GM19438 (cell line): ENCODE results near the gene SH3RF1.
"Not testable (repeated sequence)": the region's sequence is repeated elsewhere in the genome, so short reads cannot be mapped to it uniquely, and the experiment has no call there.

Source experiments
- ATAC-seq: cut with Tn5 transposase; IDR thresholded peaks from one replicate; pipeline ENCODE4 v1.9.1; 2021; ENCODE audit warnings: low read depth; ENCODE audit not compliant: unreplicated experiment

SH3RF1 gene

DNA sequence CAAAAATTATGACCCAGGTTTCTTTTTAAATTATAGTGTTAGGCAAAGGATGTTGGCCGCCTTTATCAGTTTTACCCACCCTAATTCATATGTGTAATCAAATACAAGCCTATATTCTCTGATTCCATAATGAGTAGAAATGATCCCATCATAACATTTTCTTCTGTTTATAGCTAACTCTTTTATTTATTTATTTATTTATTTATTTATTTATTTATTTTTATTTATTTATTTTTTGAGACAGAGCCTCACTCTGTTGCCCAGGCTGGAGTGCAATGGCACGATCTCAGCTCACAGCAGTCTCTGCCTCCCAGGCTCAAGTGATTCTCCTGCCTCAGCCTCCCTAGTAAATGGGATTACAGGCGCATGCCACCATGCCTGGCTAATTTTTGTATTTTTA lies 7.1 kb upstream of the SH3RF1 start:
- not testable (repeated sequence) for ATAC-seq

DNA sequence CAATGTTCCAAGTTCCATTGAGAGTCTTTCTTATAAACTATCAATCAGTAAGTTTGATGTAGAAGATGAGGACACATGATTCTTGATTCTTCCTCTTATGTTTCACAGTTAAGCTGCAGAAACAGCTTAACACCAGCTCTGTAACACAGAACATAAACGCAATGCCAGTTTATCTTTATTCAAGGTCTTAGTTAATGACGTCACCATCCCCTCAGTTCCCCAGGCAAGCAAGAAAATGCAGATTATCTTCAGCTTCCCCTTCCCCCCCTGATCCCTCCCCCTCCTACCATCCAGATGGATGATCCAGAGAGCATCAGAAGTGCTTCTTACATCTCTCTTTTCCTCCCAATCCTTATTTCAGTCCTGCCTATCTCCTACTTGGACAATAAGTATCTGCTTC lies 4.4 kb upstream of the SH3RF1 start:
- no peak for ATAC-seq

DNA sequence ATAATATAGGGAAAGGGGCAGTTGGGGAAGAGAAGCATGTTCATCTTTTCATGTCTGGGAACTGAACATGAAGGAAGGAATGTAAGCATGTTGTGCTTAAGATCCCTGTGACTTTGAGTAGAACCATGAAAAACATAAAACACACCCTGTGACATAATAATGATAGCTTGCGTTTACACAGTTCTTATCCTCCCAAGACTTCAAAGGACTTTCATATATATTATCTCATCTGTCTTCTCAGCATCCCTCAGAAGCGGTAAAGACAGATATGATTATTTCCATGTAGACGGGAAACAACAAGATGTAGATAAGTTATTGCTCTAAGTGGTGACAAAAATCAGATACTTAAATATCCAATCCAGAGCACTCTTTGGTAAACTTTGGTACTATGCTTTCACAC lies 3.3 kb upstream of the SH3RF1 start:
- ATAC-seq, result no peak

DNA sequence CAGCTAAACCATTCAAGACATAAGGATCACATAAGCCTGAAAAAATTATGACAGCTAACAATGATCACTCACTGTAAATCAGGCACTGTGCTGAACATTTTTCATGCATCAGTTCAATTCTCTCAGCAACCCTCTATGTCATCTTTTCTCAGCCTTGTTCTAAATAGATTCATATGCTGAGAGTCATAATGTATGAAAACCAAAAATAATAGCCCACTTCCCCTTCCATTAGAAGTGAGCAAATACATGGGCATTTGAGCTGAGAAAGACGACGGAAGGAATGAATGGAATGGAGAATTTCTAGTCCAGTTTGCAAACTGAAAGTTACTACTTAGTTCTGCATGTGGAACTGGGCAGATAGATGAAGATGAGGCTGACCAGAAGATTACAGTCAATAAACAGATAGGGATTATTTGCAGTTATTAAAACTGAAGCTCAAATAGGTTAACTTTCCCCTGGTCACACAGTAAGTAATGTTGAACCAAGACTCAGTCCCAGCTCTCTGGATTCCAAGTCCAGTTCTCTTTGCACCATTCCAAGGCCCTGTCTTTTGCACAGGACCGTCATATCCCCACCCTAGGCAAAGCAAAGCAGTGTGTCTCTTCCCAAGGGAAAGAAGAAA lies 1.6 kb upstream of the SH3RF1 start:
- ATAC-seq, result no peak

DNA sequence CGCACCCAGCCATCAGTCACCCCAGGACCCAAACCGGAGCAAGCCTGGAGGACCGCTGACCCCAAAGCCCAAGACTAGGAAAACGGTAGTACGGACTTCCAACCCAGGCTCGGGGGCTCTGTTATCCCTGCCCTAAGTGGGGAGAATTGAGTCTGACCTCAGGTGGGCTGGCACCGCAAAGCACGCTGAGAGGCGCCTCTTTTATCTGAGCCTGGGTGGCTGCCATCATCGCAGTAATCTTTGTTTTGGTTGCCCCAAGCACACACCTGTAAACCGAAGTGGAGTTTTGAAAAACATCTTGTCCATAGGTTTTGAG lies 894 bp upstream of the SH3RF1 start:
- ATAC-seq, result no peak

DNA sequence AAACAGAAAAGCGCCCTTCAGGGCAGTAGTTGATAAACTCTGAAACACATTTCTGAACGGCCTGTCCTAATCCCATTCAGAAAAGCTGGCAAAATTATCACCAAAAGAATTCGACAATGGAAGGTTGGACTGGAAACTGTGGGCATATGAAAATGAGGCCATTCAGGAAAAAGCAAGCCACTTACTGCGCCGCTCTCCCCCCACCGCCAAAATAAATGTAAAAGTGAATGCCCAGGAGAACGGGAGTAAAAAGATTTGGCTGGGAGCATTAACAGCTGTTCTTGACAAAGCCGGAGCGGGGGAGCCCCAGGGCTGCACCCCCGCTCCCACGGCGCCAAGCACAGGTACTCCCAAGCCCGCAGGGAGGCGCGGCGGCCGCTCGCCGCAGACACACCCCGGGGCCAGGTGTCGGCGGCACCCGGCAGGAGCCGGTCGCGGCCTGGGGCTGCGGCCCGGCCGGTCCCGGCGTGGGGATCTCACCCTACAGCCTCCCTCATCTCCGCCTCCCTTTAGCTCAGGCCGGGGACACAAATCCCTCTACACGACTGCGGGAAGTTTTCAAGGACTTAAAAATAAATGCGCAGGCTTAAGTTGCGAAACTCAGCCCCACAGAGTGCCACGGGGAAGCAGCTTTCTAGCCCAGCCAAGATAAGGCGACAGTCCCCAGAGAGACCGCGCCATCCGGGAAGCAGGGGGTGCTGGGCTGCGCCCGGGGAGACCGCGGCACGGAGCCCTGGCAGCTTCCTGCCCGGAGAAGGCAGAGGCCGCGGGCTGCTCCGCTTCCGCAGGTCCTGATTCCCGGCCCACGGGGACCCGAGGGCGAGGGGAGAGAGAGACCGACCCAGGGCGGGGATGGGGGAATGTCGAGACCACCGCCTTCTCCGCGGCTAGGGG lies 593 bp downstream of the SH3RF1 start:
- peak; percentile 50 for ATAC-seq

DNA sequence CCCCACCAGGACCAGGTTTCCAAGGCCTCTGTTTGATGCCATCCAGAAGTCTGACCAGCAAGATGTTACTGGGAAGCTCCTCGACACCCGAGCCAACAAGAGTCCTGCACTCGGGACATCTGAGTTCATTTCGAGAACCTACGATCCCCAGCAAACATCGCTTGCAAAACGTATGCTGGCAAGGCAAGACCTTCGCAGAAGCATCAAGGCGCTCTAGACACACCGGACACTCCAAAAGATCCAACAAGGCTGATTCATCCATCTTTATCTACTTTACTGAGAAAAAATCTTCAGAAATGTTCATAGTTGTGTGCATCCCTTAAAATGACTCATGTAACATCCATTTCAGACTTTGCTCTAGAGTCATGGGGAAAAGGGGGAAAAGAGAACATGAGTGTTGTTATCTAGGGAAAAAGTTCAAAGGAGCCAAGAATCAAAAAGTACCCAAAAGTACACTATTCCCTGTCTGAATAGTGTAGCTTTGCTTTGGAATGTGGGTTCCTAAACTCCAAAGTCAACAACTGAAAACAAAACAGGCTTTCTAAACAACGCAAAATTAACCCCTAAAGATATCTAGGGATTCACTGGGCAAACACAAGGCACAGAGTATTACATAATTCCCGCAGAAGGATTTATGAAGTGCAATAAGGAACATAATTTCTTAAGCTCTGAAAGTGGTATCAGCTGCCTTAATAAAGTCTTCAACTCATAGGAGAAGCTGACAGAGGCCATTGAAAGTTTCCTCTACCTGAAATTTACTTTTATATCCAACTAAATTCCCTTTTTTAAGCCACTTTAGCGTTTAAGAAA lies 1.6 kb downstream of the SH3RF1 start:
- ATAC-seq, result no peak

DNA sequence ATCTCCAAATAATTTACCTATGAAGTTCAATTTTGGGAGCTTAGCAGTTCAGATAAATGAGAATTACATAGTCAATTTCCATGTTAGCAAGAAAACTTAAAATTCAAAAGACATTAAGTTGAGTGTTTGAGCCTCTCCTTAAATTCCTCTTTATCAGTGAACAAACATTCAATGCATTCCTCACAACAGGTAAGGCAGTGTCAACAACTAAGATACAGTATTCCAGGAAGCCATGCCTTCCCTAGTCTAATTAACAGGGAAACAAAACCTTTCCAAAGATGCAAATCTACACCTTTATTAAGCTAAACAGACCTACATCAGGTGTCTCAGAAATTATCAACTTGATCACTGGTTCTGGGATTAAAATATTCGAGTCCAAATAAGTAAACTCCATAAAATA lies 3.7 kb downstream of the SH3RF1 start:
- no peak for ATAC-seq

DNA sequence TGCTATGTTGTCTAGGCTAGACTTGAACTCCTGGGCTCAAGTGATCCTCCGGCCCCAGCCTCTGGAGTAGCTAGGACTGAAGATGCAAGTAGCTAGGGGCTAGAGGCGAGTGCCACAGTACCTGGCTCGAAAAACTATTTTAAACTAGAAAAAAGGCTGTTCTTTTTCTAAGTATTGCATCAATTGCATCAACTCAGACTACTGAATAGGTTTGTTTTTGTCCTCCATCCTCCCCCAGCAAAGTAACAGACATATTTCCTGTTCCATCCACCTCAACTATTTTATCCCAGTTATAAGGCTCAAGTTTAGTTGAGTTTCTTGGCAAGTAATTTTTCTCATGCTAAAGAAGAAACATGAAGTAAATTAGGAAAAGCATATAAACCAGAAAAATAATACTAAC lies 4.1 kb downstream of the SH3RF1 start:
- no peak for ATAC-seq

DNA sequence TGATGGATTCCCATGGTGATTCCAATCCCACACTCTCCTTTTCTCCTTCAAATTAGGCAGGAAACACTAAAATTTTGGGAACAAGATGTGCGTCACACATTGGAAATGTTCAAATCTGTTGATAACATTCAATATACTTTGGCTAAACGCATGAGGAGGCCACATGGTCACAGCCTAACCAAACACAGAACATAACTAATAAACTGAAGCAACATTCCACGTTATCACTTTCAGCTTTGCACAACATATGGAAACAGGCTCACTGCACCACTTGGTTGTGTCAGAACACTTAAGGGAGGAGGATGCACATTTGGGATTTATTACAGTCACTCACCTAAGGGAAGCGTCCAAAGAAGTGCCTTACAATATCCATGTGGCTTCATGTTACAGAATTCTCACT lies 4.7 kb downstream of the SH3RF1 start:
- ATAC-seq, result no peak

DNA sequence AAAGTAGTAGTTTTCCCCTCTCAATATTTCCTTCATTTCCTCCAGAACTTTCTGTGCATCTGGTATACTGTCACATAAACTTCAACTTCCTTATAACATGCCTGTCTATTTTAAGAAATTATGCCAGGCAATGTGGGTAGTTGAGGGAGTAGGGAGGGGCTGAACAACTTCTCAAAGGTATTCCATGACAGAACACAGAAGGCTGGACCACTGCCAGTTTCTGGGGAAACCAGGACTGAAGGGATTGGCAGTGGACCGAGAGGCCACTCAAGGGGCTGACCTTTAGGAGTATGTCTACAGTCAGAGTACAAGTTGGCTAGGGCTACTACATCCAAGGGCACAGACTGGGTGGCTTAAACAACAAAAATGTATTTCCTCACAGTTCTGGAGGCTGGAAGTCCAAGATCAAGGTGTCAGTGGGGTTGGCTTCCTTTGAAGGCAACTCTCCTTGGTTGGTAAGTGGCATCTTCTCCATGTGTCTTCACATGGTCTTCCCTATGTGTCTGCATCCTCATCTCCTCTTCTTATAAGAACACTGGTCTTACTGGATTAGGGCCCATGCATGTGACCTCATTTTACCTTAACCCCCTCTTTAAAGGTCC lies 6.9 kb downstream of the SH3RF1 start:
- no peak for ATAC-seq

DNA sequence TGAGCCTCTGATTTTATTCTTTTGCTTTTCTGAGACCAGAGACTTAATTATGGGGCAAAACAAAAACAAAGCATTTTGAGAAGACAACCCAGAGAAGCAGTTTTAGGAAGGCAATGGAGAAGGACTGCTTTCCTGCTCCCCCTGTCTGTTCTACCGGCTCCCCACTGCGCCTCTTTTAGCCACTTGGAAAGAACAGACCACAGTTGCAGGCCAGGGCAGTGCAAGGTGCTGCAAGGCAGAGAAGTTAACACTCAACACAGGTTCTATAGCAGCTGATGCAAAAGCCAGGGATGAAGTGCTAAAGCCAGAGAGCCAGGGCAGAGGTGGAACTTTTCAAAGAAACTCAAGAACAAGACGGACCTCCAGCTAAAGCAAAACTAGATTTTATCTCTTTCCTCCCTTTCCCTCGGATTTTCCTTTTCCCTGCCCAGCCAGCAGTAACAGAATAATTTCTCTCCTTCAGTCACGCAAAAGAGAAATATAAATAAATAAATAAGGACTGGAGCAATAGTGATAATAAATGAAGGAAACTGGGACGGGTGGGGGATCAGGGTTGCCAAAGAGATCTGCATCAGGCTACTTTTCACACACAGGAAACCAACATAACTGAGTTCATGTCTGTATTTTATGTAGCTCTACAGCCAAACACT lies 10.4 kb downstream of the SH3RF1 start:
- no peak for ATAC-seq

DNA sequence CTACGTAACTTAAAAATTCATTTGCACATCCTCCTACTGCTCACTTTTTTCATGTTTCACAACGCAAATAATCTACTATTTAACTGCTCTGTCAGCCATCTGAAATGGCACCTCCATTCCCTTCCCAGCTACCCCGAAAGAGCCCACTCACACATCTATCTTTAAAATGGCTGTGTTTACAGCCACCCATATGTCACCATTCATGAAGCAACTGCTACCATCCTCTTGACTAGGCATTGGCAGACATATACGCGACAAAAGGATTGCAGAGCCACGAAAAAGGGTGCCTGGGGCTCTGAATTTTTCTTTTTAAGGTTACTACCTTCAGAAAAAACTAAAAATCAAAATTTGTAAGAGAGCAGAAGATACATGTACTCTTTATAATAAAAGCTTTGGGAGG lies 11.5 kb downstream of the SH3RF1 start:
- no peak for ATAC-seq

DNA sequence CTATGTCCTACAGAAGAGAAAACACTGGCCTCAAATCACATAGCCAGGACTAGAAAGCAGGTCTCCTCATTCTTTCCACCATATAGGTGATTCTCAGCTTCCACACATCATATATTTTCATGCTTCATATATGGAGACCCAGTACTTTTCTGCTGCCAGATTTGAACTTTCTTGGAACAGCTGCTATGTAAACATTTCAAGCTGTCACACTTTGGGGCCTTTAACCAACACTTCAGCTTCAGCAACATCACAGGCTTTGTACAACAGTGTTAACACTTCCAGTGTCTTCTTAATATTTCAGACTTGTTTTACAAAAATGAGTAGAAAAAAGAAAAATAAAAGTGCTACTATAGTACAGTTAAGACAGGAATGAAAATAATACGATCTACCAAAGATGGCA lies 12.6 kb downstream of the SH3RF1 start:
- ATAC-seq, result no peak

DNA sequence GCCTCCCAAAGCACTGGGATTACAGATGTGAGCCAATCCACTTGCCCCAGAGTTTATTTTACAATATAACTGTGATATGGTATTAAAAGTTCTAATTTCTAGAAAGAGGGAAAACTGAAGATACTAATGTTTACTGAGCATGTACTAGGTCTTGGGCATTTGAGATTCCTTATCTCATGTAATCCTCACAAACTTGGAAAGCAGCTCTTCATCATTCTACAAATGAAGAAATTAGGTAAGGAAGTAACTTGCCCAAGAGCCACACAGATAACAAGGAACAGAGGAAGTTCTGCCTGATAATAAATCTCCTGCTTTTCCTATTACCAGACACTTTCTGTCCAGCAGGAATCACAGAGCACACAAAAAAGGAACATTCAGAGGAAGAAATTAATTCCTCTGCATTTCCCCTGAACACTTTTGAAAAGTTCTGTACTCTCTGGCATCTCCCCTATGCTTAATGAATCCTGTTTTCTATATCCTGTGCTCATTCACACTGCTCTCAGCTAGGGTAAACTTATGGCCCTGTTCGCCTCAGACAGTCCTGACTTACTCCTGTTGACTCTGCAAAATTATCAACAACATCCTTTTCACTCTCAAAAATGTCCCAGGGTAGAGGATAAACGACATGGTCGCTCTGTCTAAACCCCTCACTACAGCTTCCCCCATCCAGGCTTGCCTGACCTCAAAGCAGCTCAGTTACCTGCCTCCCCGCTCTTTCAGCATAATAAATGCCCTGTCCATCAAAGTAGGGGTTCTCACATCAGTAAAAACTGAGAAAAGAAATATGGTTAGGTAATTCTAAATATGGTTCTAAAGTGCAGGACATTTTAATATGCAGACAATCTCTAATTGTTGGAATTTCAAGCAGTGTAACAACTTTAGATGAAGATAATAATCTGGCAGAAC lies 13.6 kb downstream of the SH3RF1 start:
- ATAC-seq, result no peak

DNA sequence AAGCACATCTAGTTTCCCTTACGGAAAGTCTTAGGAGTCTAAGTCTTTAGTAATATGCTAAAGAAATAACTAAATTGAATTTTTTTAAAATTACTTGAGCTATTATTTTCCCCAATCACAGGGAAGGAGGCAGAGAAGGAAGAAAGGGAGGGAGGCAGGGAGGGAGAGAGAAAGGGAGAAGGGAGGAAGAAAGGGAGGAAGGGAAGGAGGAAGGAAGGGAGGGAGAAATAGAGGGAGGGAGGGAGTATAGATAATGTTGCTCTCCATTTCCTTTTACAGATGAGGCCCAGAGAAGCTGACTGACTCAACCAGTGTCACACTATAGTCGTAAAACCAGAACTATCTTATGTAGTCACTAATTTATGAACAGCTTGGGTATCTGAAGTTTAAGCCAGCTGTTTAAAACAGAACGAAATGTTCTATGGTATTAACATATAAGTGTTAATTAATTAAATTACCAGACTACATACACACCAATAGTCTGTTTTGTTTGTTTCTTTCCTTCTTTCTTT lies 14.6 kb downstream of the SH3RF1 start:
- no peak for ATAC-seq

DNA sequence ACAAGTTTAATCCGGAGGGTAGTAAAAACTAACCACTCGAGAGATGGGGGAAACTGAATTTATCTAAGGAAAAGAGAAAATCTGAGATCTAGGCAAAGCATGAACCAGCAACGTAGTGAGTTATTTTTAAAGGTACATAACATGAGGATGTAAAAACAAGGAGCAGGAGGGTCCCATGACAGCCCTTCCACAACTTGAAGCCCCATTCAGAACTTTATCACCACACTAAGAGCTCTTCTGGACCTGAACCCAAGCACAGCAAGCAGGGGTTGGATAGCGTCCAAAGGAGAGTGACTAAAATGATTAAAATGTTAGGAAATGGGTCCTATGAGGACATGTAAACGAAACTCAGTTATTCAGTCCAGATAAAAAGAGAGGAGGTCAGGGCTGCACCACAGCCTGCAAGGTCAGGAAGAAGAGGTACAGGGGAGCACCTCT lies 16.2 kb downstream of the SH3RF1 start:
- ATAC-seq, result no peak

DNA sequence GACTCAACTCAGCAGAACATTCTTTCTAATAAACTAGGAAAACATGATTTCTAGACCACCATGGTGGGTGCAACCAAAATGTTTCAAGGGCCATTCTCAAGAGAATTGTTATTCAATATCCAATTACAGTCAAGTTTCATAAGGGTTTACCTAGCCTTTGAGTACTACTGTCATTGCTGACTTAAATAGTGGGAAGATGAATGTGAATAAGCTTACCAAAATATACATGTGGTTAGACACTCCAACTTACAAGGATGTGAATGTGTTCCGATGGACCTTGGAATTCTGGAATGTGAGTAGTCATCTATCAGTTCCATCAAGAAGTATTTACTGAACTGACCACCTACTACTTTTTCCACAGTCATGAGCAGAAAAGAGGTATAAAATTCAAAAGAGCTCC lies 16.9 kb downstream of the SH3RF1 start:
- no peak for ATAC-seq

DNA sequence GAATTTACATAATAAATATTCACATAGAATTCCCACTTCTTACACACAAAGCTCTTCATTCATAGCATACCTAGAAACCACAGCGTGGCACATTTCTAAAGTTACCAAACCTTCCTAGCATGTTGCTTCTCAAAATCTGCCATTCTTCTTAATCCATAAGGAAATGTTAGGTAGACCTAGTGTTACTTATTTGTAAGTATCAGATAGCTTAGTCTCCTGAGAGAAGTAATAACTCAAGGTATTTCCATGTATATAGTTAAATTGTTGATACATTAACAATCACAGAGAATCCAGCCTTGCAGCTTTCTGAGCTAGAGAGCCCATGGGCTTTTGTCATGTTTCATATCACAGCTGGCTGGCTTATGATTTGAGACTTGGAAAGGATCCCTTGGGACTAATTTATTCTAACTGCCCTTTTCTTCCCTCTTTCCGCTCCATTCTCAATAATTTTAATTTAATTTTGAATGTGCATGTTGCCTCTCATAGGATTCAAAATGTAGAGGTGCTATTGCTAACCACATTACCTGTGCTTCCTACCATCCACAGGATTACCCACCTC lies 17.6 kb downstream of the SH3RF1 start:
- no peak for ATAC-seq
